Measurements from ENCODE around the gene ADGRD1. TPM values are rescaled to one million over a fixed set of nuclear protein-coding genes. Genes with fewer than 3 reads are reported as not detected.

Gene ADGRD1
- total RNA-seq, 2 experiments from 2014 or later, result 0.27 to 0.65 TPM

GRCh38 chr12:130957304-130957621 is 3.6 kb downstream of the ADGRD1 start:
- CTCF ChIA-PET, result no interaction called here
- no peak for DNase-seq
- ATAC-seq, result no peak
- Mint-ChIP-seq H3K27me3 (peaks cover 17% of the 10 kb centered on the region), H3K9me3 (no peaks in the 10 kb centered on the region), H3K4me1 (ENCODE audit: low read depth) (peaks cover 2% of the 10 kb centered on the region), H3K27ac (no peak overlapping the region), H3K4me3 (no peak overlapping the region), H3K36me3 (ENCODE audit: low read depth) (no peaks in the 10 kb centered on the region)
- TF ChIP-seq CTCF (IDR thresholded peaks at IDR 0.05), result no peak
- intact Hi-C loops (cut with micrococcal nuclease), result no loop called here
- POLR2A ChIA-PET, result no interaction called here

GRCh38 chr12:130958557-130959140 is 4.9 kb downstream of the ADGRD1 start:
- Mint-ChIP-seq H3K4me1 (ENCODE audit: low read depth) (peaks cover 1% of the 10 kb centered on the region), H3K4me3 (no peak overlapping the region), H3K36me3 (ENCODE audit: low read depth) (no peaks in the 10 kb centered on the region), H3K27ac (no peak overlapping the region), H3K27me3 (peaks cover 10% of the 10 kb centered on the region), H3K9me3 (no peaks in the 10 kb centered on the region)
- ChIA-PET POLR2A (no interaction called here), CTCF (no interaction called here)
- ATAC-seq (no peak), DNase-seq (no peak)
- intact Hi-C loops (cut with micrococcal nuclease), result no loop called here
- no peak for TF ChIP-seq CTCF (IDR thresholded peaks at IDR 0.05)

- no peaks in the 10 kb centered on the region for H3K36me3 Mint-ChIP-seq (ENCODE audit: low read depth)
- H3K27me3 Mint-ChIP-seq, result peaks cover 5% of the 10 kb centered on the region
- CTCF ChIA-PET, result no interaction called here
- no peak overlapping the region for H3K4me3 Mint-ChIP-seq
- no peak for TF ChIP-seq CTCF (IDR thresholded peaks at IDR 0.05)
- DNase-seq, result no peak
- no peaks in the 10 kb centered on the region for H3K4me1 Mint-ChIP-seq (ENCODE audit: low read depth)
- intact Hi-C loops (cut with micrococcal nuclease), result no loop called here
- no peaks in the 10 kb centered on the region for H3K9me3 Mint-ChIP-seq
- no peak overlapping the region for H3K27ac Mint-ChIP-seq
- POLR2A ChIA-PET, result no interaction called here
- ATAC-seq, result no peak
These were observed 5.9 kb downstream of the ADGRD1 start for GRCh38 chr12:130959632-130960031.

GRCh38 chr12:130960058-130960457 is 6.4 kb downstream of the ADGRD1 start:
- DNase-seq (no peak), ATAC-seq (no peak)
- Mint-ChIP-seq H3K27ac (no peak overlapping the region), H3K36me3 (ENCODE audit: low read depth) (no peaks in the 10 kb centered on the region), H3K4me1 (ENCODE audit: low read depth) (no peaks in the 10 kb centered on the region), H3K27me3 (peaks cover 2% of the 10 kb centered on the region), H3K4me3 (no peak overlapping the region), H3K9me3 (no peaks in the 10 kb centered on the region)
- no peak for TF ChIP-seq CTCF (IDR thresholded peaks at IDR 0.05)
- POLR2A ChIA-PET, result no interaction called here
- intact Hi-C loops (cut with micrococcal nuclease), result no loop called here
- CTCF ChIA-PET, result no interaction called here

- Mint-ChIP-seq H3K4me1 (ENCODE audit: low read depth) (no peaks in the 10 kb centered on the region), H3K27ac (no peak overlapping the region), H3K9me3 (no peaks in the 10 kb centered on the region), H3K36me3 (ENCODE audit: low read depth) (no peaks in the 10 kb centered on the region), H3K4me3 (no peak overlapping the region), H3K27me3 (peaks cover 2% of the 10 kb centered on the region)
- DNase-seq (no peak), ATAC-seq (no peak)
- TF ChIP-seq CTCF (IDR thresholded peaks at IDR 0.05), result no peak
- ChIA-PET CTCF (no interaction called here), POLR2A (interaction anchor here (0.7 kb wide), 1 partner anchor 85 kb away, joined by 3 read pairs; no protein-coding TSS in a partner anchor)
- intact Hi-C loops (cut with micrococcal nuclease), result no loop called here
These were observed 7.1 kb downstream of the ADGRD1 start for GRCh38 chr12:130960787-130961186.
